SK-N-SH treated with all-trans-retinoic acid at 6 μM for 48 hours (cell line): ENCODE results near the gene NSD2.

Source experiments
- ESRRG ChIP-seq: fragments of 250-450 bp; sonication (Bioruptor Pico); IDR thresholded peaks from 2 replicates; pipeline ENCODE4 v1.6.1; 2021; ENCODE audit warnings: mild to moderate bottlenecking
- PATZ1 ChIP-seq: fragments of 250-450 bp; sonication (Bioruptor Pico); IDR thresholded peaks from 2 replicates; pipeline ENCODE4 v1.8.0; 2020; ENCODE audit warnings: mild to moderate bottlenecking, moderate library complexity, borderline replicate concordance
- RARB ChIP-seq: fragments of 250-450 bp; sonication (Bioruptor Pico); IDR thresholded peaks from 2 replicates; pipeline ENCODE4 v1.8.0; 2021; ENCODE audit warnings: mild to moderate bottlenecking, moderate library complexity
- ZC3H10 ChIP-seq: fragments of 250-450 bp; sonication (Bioruptor Pico); IDR thresholded peaks from 2 replicates; pipeline ENCODE4 v1.5.1; 2021; ENCODE audit warnings: mild to moderate bottlenecking, moderate library complexity

GRCh38 chr4:1985780-1986577 lies 114.8 kb downstream of the NSD2 start:
- no peak for TF ChIP-seq PATZ1 (CRISPR knock-in tag)
- TF ChIP-seq ZC3H10 (CRISPR knock-in tag) = no peak
- TF ChIP-seq RARB (CRISPR knock-in tag) = no peak
- no peak for TF ChIP-seq ESRRG (CRISPR knock-in tag)
